KOPT-K1 (cell line): ENCODE measurements around the gene CYP2W1.
"Not testable (repeated sequence)": the region's sequence is repeated elsewhere in the genome, so short reads cannot be mapped to it uniquely, and the experiment has no call there.

Experiments used
- H3K27ac ChIP-seq: fragments of 200-600 bp; sonication (generic); 2 replicates; pipeline ENCODE4 v1.5.1; 2016; ENCODE audit warnings: antibody characterized with exemption, mild to moderate bottlenecking, low read depth, low read length; ENCODE audit not compliant: poor library complexity, severe bottlenecking
- H3K36me3 ChIP-seq: fragments of 200-600 bp; sonication (generic); 2 replicates; pipeline ENCODE4 v1.5.1; 2017; ENCODE audit warnings: antibody characterized with exemption, mild to moderate bottlenecking, low read length, moderate library complexity; ENCODE audit not compliant: insufficient read depth
- H3K9me3 ChIP-seq: fragments of 200-600 bp; sonication (generic); 2 replicates; pipeline ENCODE4 v1.5.1; 2017; ENCODE audit warnings: antibody characterized with exemption, low read length, mild to moderate bottlenecking; ENCODE audit not compliant: insufficient read depth, poor library complexity, severe bottlenecking

The CYP2W1 gene

GRCh38 chr7:958221-959200 is 24.5 kb upstream of the CYP2W1 start:
- H3K9me3 ChIP-seq, result no peaks in the 10 kb centered on the region
- H3K27ac ChIP-seq, result no peak overlapping the region
- H3K36me3 ChIP-seq, result no peaks in the 10 kb centered on the region

GRCh38 chr7:959271-959670 is 23.7 kb upstream of the CYP2W1 start:
- no peak overlapping the region for H3K27ac ChIP-seq
- H3K9me3 ChIP-seq, result no peaks in the 10 kb centered on the region
- H3K36me3 ChIP-seq, result no peaks in the 10 kb centered on the region

GRCh38 chr7:959740-960139 is 23.2 kb upstream of the CYP2W1 start:
- H3K36me3 ChIP-seq, H3K9me3 ChIP-seq, H3K27ac ChIP-seq: not testable (repeated sequence)

GRCh38 chr7:960269-960871 is 22.6 kb upstream of the CYP2W1 start:
- H3K9me3 ChIP-seq, result no peaks in the 10 kb centered on the region
- peaks cover under 1% of the 10 kb centered on the region; the same call in 1 of the 2 replicates for H3K36me3 ChIP-seq
- H3K27ac ChIP-seq, result no peak overlapping the region

GRCh38 chr7:960972-961371 is 22.0 kb upstream of the CYP2W1 start:
- not testable (repeated sequence) for H3K27ac ChIP-seq, H3K36me3 ChIP-seq, H3K9me3 ChIP-seq

- Histone ChIP-seq H3K27ac (no peak overlapping the region), H3K36me3 (peaks cover 12% of the 10 kb centered on the region), H3K9me3 (no peaks in the 10 kb centered on the region)
Measured at GRCh38 chr7:961546-962400, 21.2 kb upstream of the CYP2W1 start.

GRCh38 chr7:962401-963081 is 20.4 kb upstream of the CYP2W1 start:
- no peak overlapping the region for H3K27ac ChIP-seq

GRCh38 chr7:963236-964078 is 19.5 kb upstream of the CYP2W1 start:
- Histone ChIP-seq H3K27ac (no peak overlapping the region), H3K9me3 (no peaks in the 10 kb centered on the region), H3K36me3 (peaks cover 29% of the 10 kb centered on the region)

More at GRCh38 chr7:962401-963081, 20.4 kb upstream of the CYP2W1 start:
- H3K36me3 ChIP-seq, result peaks cover 20% of the 10 kb centered on the region
- H3K9me3 ChIP-seq, result no peaks in the 10 kb centered on the region

- Histone ChIP-seq H3K9me3 (no peaks in the 10 kb centered on the region), H3K36me3 (peaks cover 41% of the 10 kb centered on the region), H3K27ac (no peak overlapping the region)
Measured at GRCh38 chr7:964401-965231, 18.4 kb upstream of the CYP2W1 start.

- Histone ChIP-seq H3K9me3 (no peaks in the 10 kb centered on the region), H3K36me3 (peaks cover 59% of the 10 kb centered on the region), H3K27ac (no peak overlapping the region)
Measured at GRCh38 chr7:966291-967069, 16.5 kb upstream of the CYP2W1 start.

- peaks cover 70% of the 10 kb centered on the region for H3K36me3 ChIP-seq
- no peak overlapping the region for H3K27ac ChIP-seq
- H3K9me3 ChIP-seq, result no peaks in the 10 kb centered on the region
Measured at GRCh38 chr7:967361-968082, 15.5 kb upstream of the CYP2W1 start.
